ENCODE results near the gene NIPAL1.
A peak's percentile ranks its signal among the peaks of the same experiment; 100 is the strongest.

NIPAL1 gene

GRCh38 chr4:48028696-48029095 lies 12.1 kb downstream of the NIPAL1 start:
- TF ChIP-seq TOX (CRISPR knock-in tag; IDR thresholded peaks at IDR 0.05; ENCODE audit: borderline replicate concordance) = no peak
- TF ChIP-seq OSR1 (CRISPR knock-in tag; IDR thresholded peaks at IDR 0.05) = no peak
- ATAC-seq = no peak

GRCh38 chr4:48030470-48030869 lies 13.9 kb downstream of the NIPAL1 start:
- TF ChIP-seq TSHZ2 (CRISPR knock-in tag; IDR thresholded peaks at IDR 0.05) (no peak), BACH2 (CRISPR knock-in tag; IDR thresholded peaks at IDR 0.05; ENCODE audit: borderline replicate concordance) (no peak), POU6F1 (CRISPR knock-in tag; IDR thresholded peaks at IDR 0.05; ENCODE audit: borderline replicate concordance, low read depth) (no peak), ZFP3 (CRISPR knock-in tag; IDR thresholded peaks at IDR 0.05) (no peak), CSRNP3 (CRISPR knock-in tag; IDR thresholded peaks at IDR 0.05) (no peak), ISL1 (CRISPR knock-in tag; IDR thresholded peaks at IDR 0.05) (no peak), PATZ1 (CRISPR knock-in tag; IDR thresholded peaks at IDR 0.05; ENCODE audit: borderline replicate concordance) (no peak), SNAI2 (CRISPR knock-in tag; IDR thresholded peaks at IDR 0.05) (no peak)
- no peak for ATAC-seq

GRCh38 chr4:48031802-48032525 lies 15.4 kb downstream of the NIPAL1 start:
- ATAC-seq = peak; percentile 79
- TF ChIP-seq ZNF70 (CRISPR knock-in tag; IDR thresholded peaks at IDR 0.05) (no peak), ZFP30 (CRISPR knock-in tag; IDR thresholded peaks at IDR 0.05) (no peak), GLIS3 (CRISPR knock-in tag; IDR thresholded peaks at IDR 0.05) (no peak), CREB5 (CRISPR knock-in tag; IDR thresholded peaks at IDR 0.05; ENCODE audit: low read depth) (no peak), RARB (CRISPR knock-in tag; IDR thresholded peaks at IDR 0.05) (no peak), PATZ1 (CRISPR knock-in tag; IDR thresholded peaks at IDR 0.05; ENCODE audit: borderline replicate concordance) (no peak), ISL1 (CRISPR knock-in tag; IDR thresholded peaks at IDR 0.05) (no peak), ZC3H10 (CRISPR knock-in tag; IDR thresholded peaks at IDR 0.05) (no peak), TSHZ2 (CRISPR knock-in tag; IDR thresholded peaks at IDR 0.05) (no peak), SNAI2 (CRISPR knock-in tag; IDR thresholded peaks at IDR 0.05) (no peak), BACH2 (CRISPR knock-in tag; IDR thresholded peaks at IDR 0.05; ENCODE audit: borderline replicate concordance) (no peak), ZNF8 (CRISPR knock-in tag; IDR thresholded peaks at IDR 0.05) (no peak)
